Cardiac muscle cell (in vitro differentiated cells and primary cell): Measurements from ENCODE around the gene SMAD2. TPM values are rescaled to one million over a fixed set of nuclear protein-coding genes. Genes with fewer than 3 reads are reported as not detected.
A peak's percentile ranks its signal among the peaks of the same experiment; 100 is the strongest.

Source experiments
- DNase-seq, 2 donors: peaks; one replicate each; pipeline versions ENCODE4 v3.0.0 to v3.0.0-alpha.2; 2010 to 2017; ENCODE audit warnings: low read depth in 1 of 2, low spot score in 1 of 2
- H3K27ac ChIP-seq: fragments of 200-600 bp; sonication (generic); 2 replicates; pipeline ENCODE4 v1.5.1; 2016
- H3K27me3 ChIP-seq: fragments of 200-600 bp; sonication (generic); 2 replicates; pipeline ENCODE4 v1.6.0; 2016; ENCODE audit warnings: control low read depth
- H3K36me3 ChIP-seq: fragments of 200-600 bp; sonication (generic); 2 replicates; pipeline ENCODE4 v1.5.1; 2016; ENCODE audit warnings: control low read depth
- H3K4me1 ChIP-seq: fragments of 200-600 bp; sonication (generic); 2 replicates; pipeline ENCODE4 v1.8.1; 2017; ENCODE audit warnings: low read depth, mild to moderate bottlenecking, mixed run types
- H3K4me3 ChIP-seq: fragments of 200-600 bp; sonication (generic); 2 replicates; pipeline ENCODE4 v1.5.1; 2016; ENCODE audit warnings: mild to moderate bottlenecking
- H3K9me3 ChIP-seq: fragments of 200-600 bp; sonication (generic); 2 replicates; pipeline ENCODE4 v1.5.1; 2017; ENCODE audit warnings: low read depth, mild to moderate bottlenecking, control low read depth
- CTCF ChIP-seq: IDR thresholded peaks from 2 replicates; pipeline ENCODE4 v1.5.1; 2012; ENCODE audit warnings: low read depth, mild to moderate bottlenecking, low read length
- polyA plus RNA-seq: library from polyadenylated mRNA; unstranded; fragments of >200 nt; fragmentation: Nextera tagmentation; extraction: Ambion mirVana; gene quantifications from 2 replicates; pipeline ENCODE4 v1.2.1, GENCODE V29; 2016
- total RNA-seq: library from RNA; depleted of rRNA; stranded (reverse); fragments of >200 nt; gene quantifications from 2 replicates; pipeline ENCODE4 v1.2.3, GENCODE V29; 2016

The SMAD2 gene
- total and polyA plus RNA-seq, 2 experiments from 2014 or later: 84.6 to 85.8 TPM

GRCh38 chr18:47931718-47932103 is 1.3 kb upstream of the SMAD2 start:
- peak overlapping the region; percentile 99 for H3K27ac ChIP-seq
- peaks cover 23% of the 10 kb centered on the region for H3K4me1 ChIP-seq
- peak overlapping the region; percentile 47 for H3K4me3 ChIP-seq
- no peaks in the 10 kb centered on the region for H3K36me3 ChIP-seq
- H3K9me3 ChIP-seq: no peaks in the 10 kb centered on the region
- peak; percentile 15 for TF ChIP-seq CTCF
- DNase-seq: peak; percentile 39 to 41
- H3K27me3 ChIP-seq: no peaks in the 10 kb centered on the region

GRCh38 chr18:47930931-47931717 is 665 bp upstream of the SMAD2 start:
- peak; percentile 98 to 99 for DNase-seq
- peaks cover 29% of the 10 kb centered on the region for H3K4me1 ChIP-seq

DNA sequence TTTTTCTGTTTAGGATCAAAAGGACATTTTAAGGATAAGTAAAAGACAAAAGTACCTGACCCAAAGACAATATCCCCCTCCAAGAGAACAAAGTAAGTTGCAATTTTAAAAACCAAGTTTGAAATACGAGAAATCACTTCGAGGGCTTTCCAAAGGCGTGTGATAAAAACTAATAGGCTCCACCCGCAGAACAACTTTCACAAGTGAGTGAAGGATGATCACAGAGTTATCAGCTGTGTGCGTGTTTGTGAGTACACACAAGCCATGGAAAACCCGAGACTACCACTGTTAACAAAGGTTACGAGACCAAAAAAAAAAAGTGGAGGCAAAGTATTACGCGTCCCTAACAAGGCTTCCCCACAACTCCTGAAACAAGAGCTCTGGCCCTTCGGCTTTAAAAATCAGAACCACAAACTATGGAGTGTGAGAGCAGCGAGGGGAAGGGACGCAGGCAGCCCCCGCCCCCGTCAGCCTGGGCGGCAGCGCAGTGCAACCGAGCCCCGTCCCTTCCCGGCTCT is 719 bp downstream of the SMAD2 start:
- Histone ChIP-seq H3K4me3 (peak overlapping the region; percentile 84), H3K9me3 (no peaks in the 10 kb centered on the region), H3K27me3 (no peaks in the 10 kb centered on the region), H3K36me3 (no peaks in the 10 kb centered on the region), H3K27ac (peak overlapping the region; percentile 99), H3K4me1 (peaks cover 43% of the 10 kb centered on the region)
- DNase-seq: peak in 1 of 2 donors; percentile 71
- TF ChIP-seq CTCF: no peak

More at GRCh38 chr18:47930931-47931717, 665 bp upstream of the SMAD2 start:
- Histone ChIP-seq H3K27me3 (no peaks in the 10 kb centered on the region), H3K36me3 (no peaks in the 10 kb centered on the region), H3K9me3 (no peaks in the 10 kb centered on the region), H3K27ac (peak overlapping the region; percentile 99), H3K4me3 (peak overlapping the region; percentile 47)
- TF ChIP-seq CTCF: no peak

DNA sequence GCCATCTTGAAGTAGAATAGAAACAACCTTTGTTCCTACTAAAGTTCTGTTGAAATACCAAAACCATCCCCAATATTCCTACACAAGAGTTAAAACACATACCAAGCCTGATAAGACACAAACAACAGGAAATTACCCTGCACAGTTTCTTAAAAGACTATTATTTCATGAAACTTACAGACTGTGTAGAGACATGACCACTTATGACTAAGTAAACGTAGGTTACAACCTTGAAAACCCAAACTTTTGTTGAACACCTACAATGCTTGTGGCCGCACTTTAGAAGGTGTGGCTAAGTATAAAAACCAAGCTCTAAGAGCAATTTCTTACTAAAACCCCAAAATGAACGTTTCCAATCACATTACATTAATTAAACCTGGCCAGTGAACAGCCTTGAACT is 2.0 kb downstream of the SMAD2 start:
- no peaks in the 10 kb centered on the region for H3K27me3 ChIP-seq
- no peak overlapping the region for H3K27ac ChIP-seq
- no peak for TF ChIP-seq CTCF
- peak overlapping the region; percentile 84 for H3K4me3 ChIP-seq
- no peaks in the 10 kb centered on the region for H3K36me3 ChIP-seq
- DNase-seq: peak in 1 of 2 donors; percentile 87
- H3K9me3 ChIP-seq: no peaks in the 10 kb centered on the region
- peaks cover 43% of the 10 kb centered on the region for H3K4me1 ChIP-seq

GRCh38 chr18:47926101-47926850 is 4.2 kb downstream of the SMAD2 start:
- Histone ChIP-seq H3K36me3 (no peaks in the 10 kb centered on the region), H3K4me3 (no peak overlapping the region), H3K27ac (peak overlapping the region; percentile 48), H3K4me1 (peaks cover 50% of the 10 kb centered on the region), H3K27me3 (no peaks in the 10 kb centered on the region), H3K9me3 (no peaks in the 10 kb centered on the region)
- DNase-seq: peak in 1 of 2 donors; percentile 19
- TF ChIP-seq CTCF: no peak
